Smooth muscle cell of the coronary artery (primary cell): ENCODE results near the gene PRTN3. TPM values are rescaled to one million over a fixed set of nuclear protein-coding genes. Genes with fewer than 3 reads are reported as not detected.

Experiments
- total RNA-seq: library from RNA; depleted of rRNA; stranded (reverse); fragments of >200 nt; gene quantifications from 2 replicates; pipeline ENCODE4 v1.2.3, GENCODE V29; 2014; ENCODE audit warnings: low replicate concordance

PRTN3 gene
- not detected in 2 replicates for total RNA-seq

DNA sequence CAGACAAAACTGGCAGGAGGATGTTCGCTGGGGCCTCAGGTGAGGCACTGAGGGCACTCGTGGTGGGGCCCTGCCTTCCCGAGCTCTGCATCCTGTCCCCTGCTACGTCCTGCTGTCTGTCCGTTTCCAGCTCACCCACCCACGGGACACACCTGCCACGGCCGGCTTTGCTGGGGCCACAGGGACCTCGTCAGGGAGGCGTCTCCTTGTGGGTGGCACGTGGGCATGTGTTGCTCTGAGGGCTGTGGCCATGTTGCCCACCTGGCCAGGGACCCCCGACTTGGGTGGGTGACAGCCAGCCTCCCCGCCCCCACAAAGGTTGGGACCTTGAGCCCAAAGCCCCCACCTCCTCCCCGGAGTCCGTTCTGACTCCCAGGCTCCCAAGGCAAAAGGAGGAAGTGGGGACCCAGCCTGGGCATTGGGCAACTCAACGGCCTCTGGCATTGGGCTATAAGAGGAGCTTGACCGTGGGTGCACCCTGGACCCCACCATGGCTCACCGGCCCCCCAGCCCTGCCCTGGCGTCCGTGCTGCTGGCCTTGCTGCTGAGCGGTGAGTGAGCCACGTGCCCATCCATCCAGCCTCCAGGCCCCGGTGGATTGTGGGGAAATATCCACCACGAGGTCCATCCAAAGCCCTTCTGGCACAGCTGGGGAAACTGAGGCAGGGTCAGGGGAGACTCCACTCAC is at the start of gene PRTN3:
Gene PRTN3 (plus strand): TSS at position 481 of the 688 bp plus-strand sequence. CDS start 10 bp downstream, at position 491.

GRCh38 chr19:796692-797527 is 43.9 kb upstream of the PRTN3 start, which contains the start of gene PTBP1:
Gene PTBP1 (plus strand): TSS chr19:797452. CDS start chr19:797498, 46 bp downstream.

GRCh38 chr19:821825-822503 is 18.8 kb upstream of the PRTN3 start, which contains the start of gene PLPPR3:
Gene PLPPR3 (minus strand): TSS chr19:821955. CDS start chr19:821559, 396 bp downstream.

DNA sequence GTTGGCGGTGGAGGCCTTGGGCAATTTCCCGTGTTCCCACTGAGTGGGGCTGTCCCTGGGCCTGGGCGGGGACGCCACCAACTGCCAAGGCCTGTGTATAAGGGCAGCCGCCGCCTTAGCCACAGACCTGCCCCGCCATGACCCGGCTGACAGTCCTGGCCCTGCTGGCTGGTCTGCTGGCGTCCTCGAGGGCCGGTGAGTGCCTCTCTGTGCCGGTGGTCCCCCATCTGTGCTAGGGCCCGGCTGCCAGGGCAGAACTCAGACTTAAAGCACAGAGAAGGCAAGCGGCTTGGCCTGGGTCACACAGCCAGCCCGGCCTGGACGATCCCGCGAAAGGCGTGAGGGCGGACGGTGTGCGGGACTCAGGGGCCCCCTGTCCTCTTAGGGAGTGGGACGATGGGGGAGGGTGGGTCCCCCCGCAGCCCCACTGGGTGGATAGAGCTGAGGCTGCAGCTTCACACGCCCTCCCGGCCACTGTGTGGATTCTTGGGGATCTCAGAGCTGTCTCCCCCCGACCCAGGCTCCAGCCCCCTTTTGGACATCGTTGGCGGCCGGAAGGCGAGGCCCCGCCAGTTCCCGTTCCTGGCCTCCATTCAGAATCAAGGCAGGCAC is 13.0 kb upstream of the PRTN3 start, which contains the start of gene AZU1:
Gene AZU1 (plus strand): TSS at position 128 of the 612 bp plus-strand sequence. CDS start 10 bp downstream, at position 138.

GRCh38 chr19:852136-853013 is 11.6 kb downstream of the PRTN3 start, which contains the start of gene ELANE:
Gene ELANE (plus strand): TSS chr19:852303. CDS start chr19:852329, 26 bp downstream.

GRCh38 chr19:858868-859843 is 18.4 kb downstream of the PRTN3 start, which contains the start of gene CFD:
Gene CFD (plus strand): TSS chr19:859664. CDS start chr19:859690, 26 bp downstream.

GRCh38 chr19:892894-893689 is 52.3 kb downstream of the PRTN3 start, which contains the start of the genes MED16 and RNU6-9:
Gene MED16 (minus strand): TSS chr19:893187. CDS start chr19:891131, 2,056 bp downstream.
Gene RNU6-9 (plus strand): TSS chr19:893484.

Other genes with a start within 250 kb of the PRTN3 start
- gene POLRMT, start 207.5 kb upstream of the PRTN3 start, total RNA-seq, result 16.6 and 19.8 TPM in 2 replicates
- gene FGF22, start 201.1 kb upstream of the PRTN3 start, total RNA-seq, result not detected in 2 replicates
- 6.2 and 24.2 TPM in 2 replicates for gene RNF126, start 177.8 kb upstream of the PRTN3 start, total RNA-seq
- gene FSTL3, start 164.6 kb upstream of the PRTN3 start, total RNA-seq, result 22.8 and 81.7 TPM in 2 replicates
- not detected in 2 replicates for gene PRSS57, start 145.5 kb upstream of the PRTN3 start, total RNA-seq
- gene PALM, start 132.1 kb upstream of the PRTN3 start, total RNA-seq, result 6.0 and 26.7 TPM in 2 replicates
- gene MISP, start 89.9 kb upstream of the PRTN3 start, total RNA-seq, result under 0.01 TPM in 1 of 2 replicates, not detected in the other
- 77.1 and 91.9 TPM in 2 replicates for gene PTBP1, start 43.5 kb upstream of the PRTN3 start, total RNA-seq
- 0.15 and 1.2 TPM in 2 replicates for gene PLPPR3, start 19.0 kb upstream of the PRTN3 start, total RNA-seq
- gene AZU1, start 13.2 kb upstream of the PRTN3 start, total RNA-seq, result not detected in 2 replicates
- 0.15 TPM in 1 of 2 replicates, not detected in the other for gene ELANE, start 11.3 kb downstream of the PRTN3 start, total RNA-seq
- 0.83 and 156 TPM in 2 replicates for gene CFD, start 18.7 kb downstream of the PRTN3 start, total RNA-seq
- 23.5 and 33.1 TPM in 2 replicates for gene MED16, start 52.2 kb downstream of the PRTN3 start, total RNA-seq
- not detected in 2 replicates for gene RNU6-9, start 52.5 kb downstream of the PRTN3 start, total RNA-seq
- 6.8 and 24.8 TPM in 2 replicates for gene R3HDM4, start 72.2 kb downstream of the PRTN3 start, total RNA-seq
- gene KISS1R, start 76.3 kb downstream of the PRTN3 start, total RNA-seq, result not detected in 2 replicates
- gene ARID3A, start 85.0 kb downstream of the PRTN3 start, total RNA-seq, result 7.6 and 15.2 TPM in 2 replicates
- 37.1 and 127 TPM in 2 replicates for gene WDR18, start 143.3 kb downstream of the PRTN3 start, total RNA-seq
- 0.23 and 0.45 TPM in 2 replicates for gene GRIN3B, start 159.4 kb downstream of the PRTN3 start, total RNA-seq
- 41.3 and 58.0 TPM in 2 replicates for gene TMEM259, start 180.1 kb downstream of the PRTN3 start, total RNA-seq
- gene RNU6-2, start 180.5 kb downstream of the PRTN3 start, total RNA-seq, result not detected in 2 replicates
- 268 and 324 TPM in 2 replicates for gene CNN2, start 185.6 kb downstream of the PRTN3 start, total RNA-seq
- gene ABCA7, start 199.1 kb downstream of the PRTN3 start, total RNA-seq, result 2.2 and 8.4 TPM in 2 replicates
- 0.82 and 4.7 TPM in 2 replicates for gene ARHGAP45, start 226.2 kb downstream of the PRTN3 start, total RNA-seq